GM12891 (cell line): ENCODE data around the gene PTPRD.

Experiments used
- DNase-seq: peaks from one replicate; pipeline ENCODE4 v3.0.0; 2011; ENCODE audit warnings: low spot score; ENCODE audit not compliant: insufficient read length
- FAIRE-seq: peaks from 2 replicates; lab custom pipeline; 2011; peaks lifted over from hg19 to GRCh38; lab: Jason Lieb, UNC
- PAX5 ChIP-seq: IDR thresholded peaks from 2 replicates; pipeline ENCODE4 v1.6.1; 2011; ENCODE audit warnings: low read length, moderate library complexity, mild to moderate bottlenecking; ENCODE audit not compliant: insufficient read depth, severe bottlenecking
- POLR2A ChIP-seq: IDR thresholded peaks from 2 replicates; pipeline ENCODE4 v1.6.1; 2011; ENCODE audit warnings: low read depth, low read length, control low read depth
- POLR2AphosphoS5 ChIP-seq: IDR thresholded peaks from 2 replicates; pipeline ENCODE4 v1.6.1; 2011; ENCODE audit warnings: low read depth, low read length, control low read depth
- POU2F2 ChIP-seq: IDR thresholded peaks from 2 replicates; pipeline ENCODE4 v1.6.1; 2011; ENCODE audit warnings: low read depth, mild to moderate bottlenecking, control low read depth, low read length, moderate library complexity
- SPI1 ChIP-seq: IDR thresholded peaks from 2 replicates; pipeline ENCODE4 v1.6.1; 2011; ENCODE audit warnings: low read depth, low read length, control low read depth
- TAF1 ChIP-seq: IDR thresholded peaks from 2 replicates; pipeline ENCODE4 v1.6.1; 2011; ENCODE audit warnings: low read depth, low read length, control low read depth

PTPRD gene

DNA sequence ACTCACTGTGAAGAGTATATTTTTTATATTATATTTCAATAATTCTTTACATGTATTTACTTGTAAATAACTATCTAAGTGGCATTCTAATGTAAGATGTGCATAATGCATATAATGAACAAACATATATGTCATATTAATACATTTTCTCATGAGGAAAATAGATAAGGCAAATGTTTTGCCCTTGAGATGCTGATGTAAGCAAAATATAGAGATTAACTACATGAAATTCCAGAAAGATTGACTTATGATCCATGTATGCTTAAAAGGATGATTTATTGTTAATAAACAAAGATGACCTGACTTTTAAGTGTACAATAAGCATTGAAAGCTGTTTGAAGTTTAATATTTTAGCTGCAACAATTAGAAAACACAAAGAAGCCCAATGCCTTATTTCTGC lies 559.9 kb downstream of the PTPRD start:
- TF ChIP-seq SPI1 (no peak), POLR2AphosphoS5 (no peak), POU2F2 (no peak), POLR2A (no peak), TAF1 (no peak), PAX5 (no peak)
- no peak for FAIRE-seq
- DNase-seq = no peak

DNA sequence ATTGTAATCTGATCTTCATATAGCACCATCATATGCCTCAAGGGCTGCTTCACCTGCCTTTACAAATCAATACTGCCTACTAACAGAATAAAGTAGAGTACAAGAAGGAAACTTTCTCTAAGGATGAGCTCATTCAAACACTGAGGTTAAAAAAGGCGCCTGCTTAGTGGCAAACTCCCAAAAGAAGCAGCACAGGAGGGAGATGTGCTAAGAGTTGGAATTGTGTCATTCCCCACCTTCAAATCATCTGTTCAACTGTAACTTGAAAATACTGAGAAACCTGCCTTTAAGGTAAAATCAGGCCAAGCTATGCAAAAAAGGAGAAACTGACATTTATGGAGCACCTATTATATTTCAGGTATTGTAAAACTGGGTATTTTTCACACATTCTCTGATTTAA lies 560.6 kb downstream of the PTPRD start:
- no peak for FAIRE-seq
- no peak for TF ChIP-seq TAF1
- TF ChIP-seq POLR2A = no peak
- no peak for TF ChIP-seq POU2F2
- TF ChIP-seq POLR2AphosphoS5 = no peak
- TF ChIP-seq PAX5 = no peak
- TF ChIP-seq SPI1 = no peak

DNA sequence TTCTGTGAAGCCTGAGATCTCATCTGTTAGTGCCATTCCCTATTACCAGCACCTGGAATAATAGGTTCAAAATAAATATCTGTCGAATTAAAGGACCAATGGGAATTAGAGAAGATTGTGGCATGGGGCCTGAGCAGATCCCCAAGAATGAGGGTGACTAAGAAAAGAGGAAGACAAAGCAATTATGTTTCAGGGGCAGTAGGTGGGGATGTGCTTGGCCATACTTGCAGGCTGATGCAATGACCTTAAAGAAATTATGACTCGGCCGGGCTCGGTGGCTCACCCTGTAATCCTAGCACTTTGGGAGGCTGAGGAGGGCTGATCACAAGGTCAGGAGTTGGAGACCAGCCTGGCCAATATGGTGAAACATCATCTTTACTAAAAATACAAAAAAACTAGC lies 562.8 kb downstream of the PTPRD start:
- TF ChIP-seq TAF1 (no peak), PAX5 (no peak), SPI1 (no peak), POU2F2 (no peak), POLR2AphosphoS5 (no peak), POLR2A (no peak)
- FAIRE-seq = no peak
- DNase-seq = no peak

More for the DNA sequence above, 560.6 kb downstream of the PTPRD start:
- DNase-seq = no peak

DNA sequence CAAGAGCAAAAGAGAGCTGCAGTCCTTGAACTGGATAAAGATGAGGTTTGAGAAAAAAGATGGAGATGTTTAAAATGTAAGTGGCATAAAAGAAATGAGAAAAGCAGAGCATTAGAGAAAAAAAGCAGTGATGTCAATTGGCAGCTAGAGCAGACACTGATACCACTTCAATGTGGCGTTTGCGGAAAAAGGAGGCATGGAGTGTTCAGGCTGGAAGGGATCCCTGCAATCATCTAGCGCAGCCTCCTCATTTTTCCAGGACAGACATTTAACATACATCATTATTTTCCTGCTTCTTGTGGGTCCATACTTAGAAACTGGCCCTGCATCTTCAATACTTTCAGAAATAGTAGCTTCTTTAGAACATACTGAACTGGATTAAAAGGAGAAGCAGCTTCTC lies 563.8 kb downstream of the PTPRD start:
- DNase-seq = no peak
- no peak for FAIRE-seq
- TF ChIP-seq PAX5 (no peak), TAF1 (no peak), POU2F2 (no peak), POLR2AphosphoS5 (no peak), SPI1 (no peak), POLR2A (no peak)

DNA sequence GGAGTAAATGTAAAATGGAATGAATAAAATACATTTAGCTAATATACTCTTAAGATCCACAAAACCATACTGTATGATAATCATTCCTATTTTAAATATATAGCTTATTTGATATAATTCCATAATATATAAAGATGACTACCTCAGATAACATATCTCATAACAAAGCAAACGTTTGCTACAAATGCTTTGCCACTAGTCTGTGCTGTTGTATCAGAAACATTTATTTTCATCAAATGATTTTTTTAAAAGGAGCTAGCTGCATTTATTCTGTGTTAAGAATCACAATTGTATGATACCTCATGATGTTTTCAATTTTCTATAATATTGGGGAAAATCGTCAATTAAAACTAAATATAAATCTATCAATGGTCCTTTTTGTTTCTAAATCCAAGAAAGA lies 567.2 kb downstream of the PTPRD start:
- no peak for TF ChIP-seq POLR2AphosphoS5
- TF ChIP-seq POU2F2 = no peak
- TF ChIP-seq SPI1 = no peak
- TF ChIP-seq PAX5 = no peak
- no peak for TF ChIP-seq TAF1
- TF ChIP-seq POLR2A = no peak
- FAIRE-seq = no peak
- no peak for DNase-seq

DNA sequence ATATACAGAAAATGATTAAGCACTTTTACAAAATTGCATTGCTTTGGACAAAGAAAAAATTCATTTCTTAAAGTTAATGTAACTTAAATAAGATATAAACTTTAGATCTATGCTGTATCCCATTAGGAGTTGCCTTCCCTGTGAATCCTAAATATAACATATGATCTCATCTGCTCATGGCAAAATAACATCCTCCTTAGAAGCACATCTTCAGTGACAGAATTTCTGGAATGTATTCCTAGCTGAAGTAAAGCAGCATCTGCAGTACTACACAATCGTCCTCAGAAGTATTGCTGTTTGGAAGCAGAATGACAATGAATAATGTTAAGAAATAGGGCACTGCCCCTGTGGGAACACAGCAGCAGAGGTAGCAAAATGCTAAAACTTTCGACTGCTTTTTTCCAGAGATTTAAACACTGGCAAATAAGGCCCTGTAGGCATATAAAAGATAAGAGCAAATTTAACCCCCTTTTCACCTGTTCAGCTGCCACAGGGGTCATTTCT lies 571.0 kb downstream of the PTPRD start:
- no peak for FAIRE-seq
- TF ChIP-seq POU2F2 = no peak
- no peak for TF ChIP-seq PAX5
- TF ChIP-seq TAF1 = no peak
- TF ChIP-seq POLR2A = no peak
- no peak for TF ChIP-seq SPI1
- no peak for TF ChIP-seq POLR2AphosphoS5
- DNase-seq = no peak

DNA sequence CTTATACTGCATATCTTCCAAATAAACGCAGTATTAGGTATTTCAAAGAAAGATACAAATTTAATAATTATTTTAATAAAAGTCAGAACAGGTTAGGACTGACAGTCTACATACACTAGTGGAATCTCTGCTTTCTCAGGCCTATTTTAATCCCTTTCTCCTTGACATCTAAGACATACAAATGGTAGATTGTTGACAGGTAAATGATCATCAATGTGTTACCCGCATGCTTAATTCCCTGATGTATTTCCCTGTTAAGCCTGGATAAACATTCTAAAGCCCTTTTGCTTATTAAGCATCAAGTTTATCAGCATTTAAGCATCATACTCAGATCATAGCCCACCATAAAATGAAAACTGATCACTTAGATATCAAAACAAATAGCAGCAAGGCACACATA lies 576.7 kb downstream of the PTPRD start:
- TF ChIP-seq POLR2A (no peak), SPI1 (no peak), POLR2AphosphoS5 (no peak), POU2F2 (no peak), TAF1 (no peak), PAX5 (no peak)
- FAIRE-seq (no peak), DNase-seq (no peak)

DNA sequence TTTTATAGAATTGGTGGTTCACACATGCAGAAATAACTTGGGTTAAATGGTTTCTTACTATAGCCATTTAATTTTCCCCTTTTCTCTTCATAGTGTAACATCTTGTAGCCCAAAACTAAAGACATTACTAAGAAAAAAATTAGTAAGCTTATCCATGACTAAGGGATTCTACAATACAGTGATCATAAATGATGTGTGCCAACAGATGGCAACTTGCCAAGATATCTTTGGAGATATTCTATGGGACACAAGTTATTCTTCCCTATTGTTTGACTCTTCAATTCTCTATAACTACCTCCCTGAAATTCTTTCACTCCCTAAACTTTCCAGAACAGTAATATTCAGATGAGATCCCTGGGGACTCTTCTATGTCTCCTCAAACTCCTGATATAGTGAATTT lies 580.6 kb downstream of the PTPRD start:
- DNase-seq (no peak), FAIRE-seq (no peak)
- TF ChIP-seq TAF1 = no peak
- no peak for TF ChIP-seq POLR2AphosphoS5
- TF ChIP-seq POLR2A = no peak
- no peak for TF ChIP-seq PAX5
- TF ChIP-seq POU2F2 = no peak
- no peak for TF ChIP-seq SPI1

DNA sequence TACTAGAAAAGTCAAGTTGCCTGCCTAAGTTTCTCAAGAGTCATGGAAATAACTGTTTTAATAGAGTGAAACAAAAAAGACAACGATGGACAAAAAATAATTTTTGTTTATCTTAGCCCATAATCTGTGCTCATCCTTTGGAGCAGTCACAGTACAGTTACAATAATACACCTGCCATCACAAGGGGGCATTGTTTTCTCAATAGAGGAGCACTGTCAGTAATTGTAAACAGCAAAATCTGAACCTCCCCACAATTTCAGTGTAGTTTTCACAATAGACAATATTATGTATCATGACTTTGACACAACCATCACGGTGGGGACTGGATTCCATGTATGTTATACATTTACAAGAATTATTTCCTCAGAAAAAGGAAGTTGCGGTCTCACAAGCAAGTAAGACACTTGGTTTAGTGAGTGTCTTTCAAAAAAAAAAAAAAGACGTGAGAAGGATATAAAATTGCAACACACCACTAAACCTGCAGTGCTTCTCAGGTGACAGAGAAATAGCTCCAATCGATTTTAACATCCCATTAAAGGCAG lies 586.3 kb downstream of the PTPRD start:
- TF ChIP-seq POLR2A (no peak), POU2F2 (no peak), PAX5 (no peak), POLR2AphosphoS5 (no peak), TAF1 (no peak), SPI1 (no peak)
- FAIRE-seq = no peak
- DNase-seq = no peak
